Loucy (cell line): ENCODE data around the gene TREX2.

Experiments
- H2AFZ ChIP-seq: fragments of 200-600 bp; sonication (generic); 2 replicates; pipeline ENCODE4 v1.6.0; 2016; ENCODE audit warnings: antibody characterized with exemption, mild to moderate bottlenecking, low read length, moderate library complexity
- H3F3A ChIP-seq: fragments of 200-600 bp; 2 replicates; pipeline ENCODE4 v1.6.0; 2016; ENCODE audit warnings: antibody characterized with exemption, low read depth, mild to moderate bottlenecking
- H3K27me3 ChIP-seq: fragments of 200-600 bp; sonication (generic); 2 replicates; pipeline ENCODE4 v1.6.1; 2014; ENCODE audit warnings: low read length, mild to moderate bottlenecking; ENCODE audit not compliant: insufficient read depth, poor library complexity, severe bottlenecking
- H3K36me3 ChIP-seq: fragments of 200-600 bp; sonication (generic); 2 replicates; pipeline ENCODE4 v1.6.1; 2016; ENCODE audit warnings: low read length; ENCODE audit not compliant: insufficient read depth
- H3K4me1 ChIP-seq: fragments of 200-600 bp; sonication (generic); 2 replicates; pipeline ENCODE4 v1.5.1; 2014; ENCODE audit warnings: low read length, mild to moderate bottlenecking; ENCODE audit not compliant: insufficient read depth, poor library complexity, severe bottlenecking
- H3K4me2 ChIP-seq: fragments of 200-600 bp; sonication (generic); 2 replicates; pipeline ENCODE4 v1.6.0; 2014; ENCODE audit warnings: antibody characterized with exemption, low read length, low read depth, mild to moderate bottlenecking; ENCODE audit not compliant: poor library complexity, severe bottlenecking
- H3K4me3 ChIP-seq: fragments of 200-600 bp; sonication (generic); 2 replicates; pipeline ENCODE4 v1.5.1; 2014; ENCODE audit warnings: low read length, mild to moderate bottlenecking, mixed read lengths; ENCODE audit not compliant: poor library complexity, severe bottlenecking
- H3K79me2 ChIP-seq: fragments of 200-600 bp; sonication (generic); 2 replicates; pipeline ENCODE4 v1.6.1; 2014; ENCODE audit warnings: low read length; ENCODE audit not compliant: insufficient read depth
- H3K9ac ChIP-seq: fragments of 200-600 bp; sonication (generic); 2 replicates; pipeline ENCODE4 v1.6.0; 2014; ENCODE audit warnings: mild to moderate bottlenecking, low read depth, low read length, moderate library complexity; ENCODE audit not compliant: poor library complexity, severe bottlenecking
- H3K9me2 ChIP-seq: fragments of 200-600 bp; sonication (generic); replicated peaks from 2 replicates; pipeline ENCODE4 v1.6.1; 2016; ENCODE audit warnings: low read depth, low read length, mixed read lengths
- H3K9me3 ChIP-seq: fragments of 200-600 bp; sonication (generic); 2 replicates; pipeline ENCODE4 v1.6.1; 2014; ENCODE audit warnings: mild to moderate bottlenecking, antibody characterized with exemption, low read length, low read depth; ENCODE audit not compliant: insufficient read depth
- H4K20me1 ChIP-seq: fragments of 200-600 bp; sonication (generic); 2 replicates; pipeline ENCODE4 v1.6.0; 2014; ENCODE audit warnings: antibody characterized with exemption, low read length, mild to moderate bottlenecking; ENCODE audit not compliant: insufficient read depth, poor library complexity, severe bottlenecking
- CTCF ChIP-seq: fragments of 200-600 bp; sonication (generic); conservative IDR thresholded peaks from 2 replicates; pipeline ENCODE4 v1.5.1; 2014; ENCODE audit warnings: mild to moderate bottlenecking, antibody characterized with exemption, low read length
- EZH2phosphoT487 ChIP-seq: fragments of 200-600 bp; IDR thresholded peaks from 2 replicates; pipeline ENCODE4 v1.6.1; 2018; ENCODE audit warnings: antibody characterized with exemption, mild to moderate bottlenecking, moderate library complexity, borderline replicate concordance

TREX2 gene

GRCh38 chrX:153475751-153476281 is 30.0 kb upstream of the TREX2 start:
- Histone ChIP-seq H3K36me3 (no peaks in the 10 kb centered on the region), H2AFZ (no peak overlapping the region), H3K4me1 (no peaks in the 10 kb centered on the region), H3K9ac (no peak overlapping the region), H3K9me2 (no peaks in the 10 kb centered on the region), H3K9me3 (no peaks in the 10 kb centered on the region), H3K79me2 (no peaks in the 10 kb centered on the region), H3K4me3 (no peak overlapping the region), H4K20me1 (no peaks in the 10 kb centered on the region), H3K27me3 (no peaks in the 10 kb centered on the region), H3K4me2 (no peak overlapping the region), H3F3A (no peaks in the 10 kb centered on the region)
- no peak for TF ChIP-seq CTCF
- no peak for TF ChIP-seq EZH2phosphoT487

- no peak overlapping the region for H3K4me3 ChIP-seq
- H3K79me2 ChIP-seq = no peaks in the 10 kb centered on the region
- H4K20me1 ChIP-seq = no peaks in the 10 kb centered on the region
- no peaks in the 10 kb centered on the region for H3K4me1 ChIP-seq
- TF ChIP-seq EZH2phosphoT487 (no peak), CTCF (no peak)
- no peak overlapping the region for H2AFZ ChIP-seq
- no peak overlapping the region for H3K9ac ChIP-seq
- no peaks in the 10 kb centered on the region for H3K36me3 ChIP-seq
- H3F3A ChIP-seq = no peaks in the 10 kb centered on the region
- no peaks in the 10 kb centered on the region for H3K27me3 ChIP-seq
- no peak overlapping the region for H3K4me2 ChIP-seq
- no peaks in the 10 kb centered on the region for H3K9me3 ChIP-seq
- no peaks in the 10 kb centered on the region for H3K9me2 ChIP-seq
These were observed 29.4 kb upstream of the TREX2 start for GRCh38 chrX:153475271-153475670.

GRCh38 chrX:153474718-153475117 is 28.9 kb upstream of the TREX2 start:
- Histone ChIP-seq H3K9ac (no peak overlapping the region), H3K9me2 (no peaks in the 10 kb centered on the region), H3K4me2 (no peak overlapping the region), H3K79me2 (peaks cover 4% of the 10 kb centered on the region; the same call in 1 of the 2 replicates), H3K9me3 (no peaks in the 10 kb centered on the region), H3K4me3 (no peak overlapping the region), H4K20me1 (peaks cover 2% of the 10 kb centered on the region), H3K27me3 (no peaks in the 10 kb centered on the region), H2AFZ (no peak overlapping the region), H3K4me1 (no peaks in the 10 kb centered on the region), H3F3A (no peaks in the 10 kb centered on the region), H3K36me3 (no peaks in the 10 kb centered on the region)
- no peak for TF ChIP-seq CTCF
- TF ChIP-seq EZH2phosphoT487 = no peak
